ENCODE data around the gene RSRC1.
"Not testable (repeated sequence)": the region's sequence is repeated elsewhere in the genome, so short reads cannot be mapped to it uniquely, and the experiment has no call there.

Gene RSRC1, protein sequence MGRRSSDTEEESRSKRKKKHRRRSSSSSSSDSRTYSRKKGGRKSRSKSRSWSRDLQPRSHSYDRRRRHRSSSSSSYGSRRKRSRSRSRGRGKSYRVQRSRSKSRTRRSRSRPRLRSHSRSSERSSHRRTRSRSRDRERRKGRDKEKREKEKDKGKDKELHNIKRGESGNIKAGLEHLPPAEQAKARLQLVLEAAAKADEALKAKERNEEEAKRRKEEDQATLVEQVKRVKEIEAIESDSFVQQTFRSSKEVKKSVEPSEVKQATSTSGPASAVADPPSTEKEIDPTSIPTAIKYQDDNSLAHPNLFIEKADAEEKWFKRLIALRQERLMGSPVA

DNA sequence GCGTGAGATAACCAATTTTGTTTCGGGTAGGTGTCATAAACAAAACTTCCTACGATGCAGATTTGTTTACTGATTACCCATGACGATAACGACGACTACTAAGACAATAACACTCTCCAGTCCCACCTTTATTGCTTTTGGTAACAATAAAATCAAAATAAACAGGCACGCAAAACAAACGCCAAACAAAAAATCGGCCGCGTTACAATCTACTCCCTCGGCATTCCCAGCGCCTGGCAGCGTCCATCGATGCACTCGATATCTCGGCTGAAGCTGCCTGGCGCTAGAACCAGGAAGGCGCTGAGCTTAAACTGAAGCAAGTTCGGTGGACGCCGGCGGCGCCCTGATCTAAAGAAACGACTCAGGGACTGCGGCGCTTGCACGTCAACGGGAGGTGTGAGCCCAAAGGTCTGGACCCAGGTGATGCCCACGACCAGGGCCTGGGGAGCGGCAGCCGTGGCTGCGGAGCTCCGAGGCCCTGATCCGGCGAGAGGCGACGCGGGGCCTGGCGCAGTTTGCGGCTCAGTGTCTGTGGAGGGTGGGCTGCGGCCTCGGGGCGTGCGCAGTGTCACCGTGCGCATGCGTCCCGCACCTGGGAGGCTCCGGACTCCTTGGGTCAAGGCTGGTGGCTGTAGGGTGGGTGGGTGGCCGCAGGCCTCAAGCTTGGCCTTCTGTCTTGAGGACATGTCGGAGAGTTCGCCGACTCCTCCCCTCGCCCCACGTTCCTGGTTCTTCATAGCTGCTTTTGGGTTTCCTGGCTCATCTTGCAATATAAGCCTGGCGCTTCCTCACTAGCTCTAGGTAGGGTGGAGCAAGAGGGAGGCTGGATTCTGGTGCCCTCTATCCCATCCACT, at the start of gene RSRC1:
RSRC1 (plus strand) TSS at position 286 of the 854 bp plus-strand sequence. CDS start 12,016 bp downstream, outside the sequence.
- peak; percentile 60 for DNase-seq

DNA sequence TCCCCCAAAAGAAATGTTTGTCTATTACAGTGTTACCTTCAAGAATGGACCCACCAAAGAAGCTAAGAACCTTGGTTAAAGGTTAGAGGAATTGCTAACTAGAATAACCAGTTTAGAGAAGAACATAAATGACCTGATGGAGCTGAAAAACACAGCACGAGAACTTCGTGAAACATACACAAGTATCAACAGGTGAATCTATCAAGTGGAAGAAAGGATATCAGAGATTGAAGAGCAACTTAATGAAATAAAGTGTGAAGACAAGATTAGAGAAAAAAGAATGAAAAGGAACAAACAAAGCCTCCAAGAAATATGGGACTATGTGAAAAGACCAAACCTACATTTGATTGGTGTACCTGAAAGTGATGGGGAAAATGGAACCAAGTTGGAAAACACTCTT, 44.3 kb upstream of the RSRC1 start:
- DNase-seq: not testable (repeated sequence)

DNA sequence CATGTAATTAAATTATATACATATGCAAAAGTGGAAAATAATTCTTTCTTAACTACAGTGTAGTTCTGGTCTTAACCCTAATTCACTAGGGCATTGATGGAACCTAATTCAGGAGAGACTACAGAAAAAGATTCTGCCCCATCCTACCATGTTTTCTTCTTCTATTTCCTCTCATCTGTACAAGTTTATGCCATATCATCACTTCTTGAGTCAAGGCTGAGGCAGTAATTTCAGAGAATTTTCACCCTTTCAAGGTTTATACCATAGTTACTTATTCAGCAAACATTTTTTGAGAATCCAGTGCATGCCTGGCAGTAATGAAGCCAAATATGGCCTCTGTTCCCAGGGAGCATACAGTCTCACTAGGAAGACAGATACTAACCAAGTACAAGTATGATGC, 37.1 kb upstream of the RSRC1 start:
- no peak for DNase-seq

DNA sequence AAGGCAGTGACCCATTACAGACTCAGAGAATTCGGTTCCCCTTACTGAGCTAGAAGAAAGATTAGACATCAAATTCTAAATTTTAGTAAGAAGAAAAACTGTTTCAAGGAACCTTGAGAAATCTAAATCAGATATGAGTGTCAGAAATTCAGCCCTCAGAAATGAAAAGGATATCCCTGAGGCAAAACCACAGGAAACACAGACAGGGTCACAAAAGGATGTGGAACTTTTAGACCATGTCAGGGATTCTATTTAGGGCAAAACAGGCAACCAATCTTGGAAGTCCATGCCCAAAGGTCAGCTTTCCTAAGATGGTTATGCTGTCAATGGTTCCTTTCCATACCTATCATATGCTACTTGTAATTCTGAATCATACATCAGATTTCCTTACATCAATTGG, 35.3 kb upstream of the RSRC1 start:
- no peak for DNase-seq

DNA sequence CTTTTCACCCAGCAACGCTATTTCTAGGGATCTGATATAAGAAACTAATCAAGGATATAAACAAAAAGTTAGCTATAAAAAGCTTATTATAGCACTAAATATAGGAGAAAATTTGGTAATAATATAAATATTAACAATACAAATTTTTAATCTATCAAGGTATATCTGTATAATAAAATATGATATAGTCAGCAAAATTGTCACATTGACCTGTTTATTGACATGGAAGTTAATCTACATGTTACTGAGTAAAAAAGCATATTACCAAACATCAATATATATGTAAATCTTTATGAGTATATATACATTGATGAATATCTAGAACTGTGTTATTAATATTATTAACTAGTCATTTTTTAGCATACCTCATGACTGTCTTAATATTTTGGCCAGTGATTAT, 30.3 kb upstream of the RSRC1 start:
- DNase-seq: no peak

DNA sequence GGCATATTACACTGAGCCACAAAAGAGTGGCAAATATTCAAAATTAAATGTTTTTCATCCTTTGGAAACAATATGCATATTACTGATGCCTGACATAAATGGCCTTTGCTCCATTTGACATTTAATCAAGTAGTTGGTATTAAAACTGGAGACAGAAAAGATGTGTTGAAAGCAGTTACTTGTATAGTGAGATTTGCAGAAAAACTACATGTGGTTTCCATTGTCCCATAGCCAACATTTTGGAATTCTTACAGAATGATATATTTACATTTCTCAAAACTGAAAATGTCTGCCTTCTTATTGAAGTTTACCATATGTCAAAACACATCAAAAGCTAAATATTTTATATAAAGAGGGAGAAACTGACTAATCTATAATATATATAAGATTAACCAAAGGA, 25.2 kb upstream of the RSRC1 start:
- no peak for DNase-seq

DNA sequence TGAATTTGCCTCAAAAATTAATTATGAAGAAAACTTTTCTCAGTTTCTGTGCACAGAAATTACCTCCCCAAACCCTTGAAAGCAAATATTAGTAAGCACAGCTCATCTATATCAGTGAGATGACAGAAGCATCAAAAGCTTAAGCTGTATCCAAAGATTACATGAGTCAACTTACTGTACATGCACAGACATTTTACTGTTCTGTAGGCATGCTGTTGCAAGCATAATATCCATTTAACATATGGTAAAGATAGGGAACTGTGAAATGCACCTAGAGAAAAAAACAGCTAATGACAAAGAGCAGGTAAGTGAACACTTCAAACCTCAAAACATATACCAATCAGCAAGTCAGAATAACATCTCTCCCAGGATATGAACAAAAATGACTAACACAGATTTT, 24.5 kb upstream of the RSRC1 start:
- no peak for DNase-seq

DNA sequence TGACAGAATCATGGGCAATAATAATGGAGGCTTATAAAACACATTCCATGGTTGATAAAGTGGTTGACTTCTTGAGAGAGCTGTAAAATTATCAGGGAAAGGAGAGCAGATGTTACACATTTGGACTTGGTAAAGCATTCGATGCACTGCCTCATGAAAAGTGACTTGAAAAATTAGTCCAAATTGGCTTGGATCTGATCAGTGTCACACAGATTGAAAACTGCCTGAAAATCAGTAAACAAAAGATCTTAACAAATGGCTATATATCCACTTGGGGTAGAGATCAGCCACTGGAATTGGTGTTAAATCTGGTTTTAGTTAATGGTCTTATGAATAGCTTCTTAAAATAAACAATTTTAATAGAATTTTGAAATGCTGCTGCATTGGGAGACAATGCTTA, 24.0 kb upstream of the RSRC1 start:
- DNase-seq: no peak

DNA sequence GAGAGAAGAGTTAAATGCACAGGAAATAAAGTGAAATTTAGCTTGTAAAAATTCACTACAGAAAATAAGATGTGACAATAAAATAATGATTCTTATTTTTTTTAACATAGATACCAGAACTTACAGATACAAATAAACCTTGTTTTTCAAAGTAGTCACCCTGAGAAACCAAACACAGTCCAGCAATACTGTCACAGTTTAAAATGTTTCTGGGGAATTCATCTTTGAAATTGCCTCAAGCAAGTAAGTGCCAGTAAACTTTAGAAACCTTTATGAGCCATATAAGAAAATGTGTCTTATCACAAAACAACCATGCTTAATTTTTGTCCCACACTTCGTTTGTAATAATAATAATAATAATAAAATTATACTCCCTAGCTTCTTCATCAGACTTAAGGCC, 23.5 kb upstream of the RSRC1 start:
- no peak for DNase-seq

DNA sequence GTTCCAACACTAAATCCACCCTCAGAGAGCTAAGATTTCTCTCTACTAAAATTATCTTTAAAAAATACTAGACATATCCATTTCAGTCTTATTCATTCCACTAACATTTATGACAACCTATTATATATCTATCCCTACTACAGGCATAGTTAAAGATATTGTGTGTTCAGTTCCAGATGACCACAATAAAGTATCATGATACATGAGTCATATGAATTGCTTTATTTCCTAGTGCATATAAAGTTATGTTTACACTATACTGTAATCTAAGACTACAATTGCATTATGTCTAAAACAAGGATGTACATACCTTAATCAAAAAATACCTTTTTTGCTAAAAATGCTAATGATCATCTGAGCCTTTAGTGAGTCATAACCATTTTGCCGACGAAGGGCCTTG, 23.1 kb upstream of the RSRC1 start:
- DNase-seq: no peak

DNA sequence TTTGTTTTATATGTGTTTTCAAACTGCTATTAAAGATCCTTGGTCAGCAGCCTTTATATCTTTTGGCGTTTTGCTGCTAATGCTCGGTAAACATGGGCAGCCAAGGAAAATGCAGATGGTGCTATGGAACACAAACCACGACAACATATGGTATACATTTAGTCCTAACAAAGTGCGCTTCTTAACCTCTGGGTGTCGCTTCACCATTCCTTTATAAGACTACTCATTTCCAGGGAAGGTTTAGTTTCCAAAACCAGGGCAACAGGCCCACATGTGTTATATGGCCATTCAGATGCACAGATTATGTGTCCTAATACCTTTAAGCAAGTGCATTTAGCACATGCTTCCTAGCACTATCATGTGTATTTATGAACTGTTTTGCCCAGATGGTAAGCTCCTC, 18.4 kb upstream of the RSRC1 start:
- no peak for DNase-seq

DNA sequence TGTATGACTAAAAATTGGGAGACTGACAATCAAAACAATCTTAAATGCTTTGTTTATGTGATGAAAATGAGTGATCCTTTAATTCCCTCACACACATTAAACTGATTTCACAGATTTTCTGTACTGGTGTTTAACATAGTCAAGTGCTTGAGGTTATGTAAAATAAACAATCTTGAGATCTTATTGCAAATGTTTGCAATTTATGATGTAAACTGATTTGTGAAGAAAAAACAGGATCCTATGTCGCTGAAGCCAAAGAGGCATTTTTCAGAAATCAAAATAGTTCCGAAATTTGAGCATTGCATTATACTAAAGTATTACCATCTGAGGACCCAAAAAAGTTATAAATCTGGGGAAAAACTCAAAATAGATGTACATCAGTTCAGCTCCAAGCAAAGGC, 16.4 kb upstream of the RSRC1 start:
- no peak for DNase-seq

DNA sequence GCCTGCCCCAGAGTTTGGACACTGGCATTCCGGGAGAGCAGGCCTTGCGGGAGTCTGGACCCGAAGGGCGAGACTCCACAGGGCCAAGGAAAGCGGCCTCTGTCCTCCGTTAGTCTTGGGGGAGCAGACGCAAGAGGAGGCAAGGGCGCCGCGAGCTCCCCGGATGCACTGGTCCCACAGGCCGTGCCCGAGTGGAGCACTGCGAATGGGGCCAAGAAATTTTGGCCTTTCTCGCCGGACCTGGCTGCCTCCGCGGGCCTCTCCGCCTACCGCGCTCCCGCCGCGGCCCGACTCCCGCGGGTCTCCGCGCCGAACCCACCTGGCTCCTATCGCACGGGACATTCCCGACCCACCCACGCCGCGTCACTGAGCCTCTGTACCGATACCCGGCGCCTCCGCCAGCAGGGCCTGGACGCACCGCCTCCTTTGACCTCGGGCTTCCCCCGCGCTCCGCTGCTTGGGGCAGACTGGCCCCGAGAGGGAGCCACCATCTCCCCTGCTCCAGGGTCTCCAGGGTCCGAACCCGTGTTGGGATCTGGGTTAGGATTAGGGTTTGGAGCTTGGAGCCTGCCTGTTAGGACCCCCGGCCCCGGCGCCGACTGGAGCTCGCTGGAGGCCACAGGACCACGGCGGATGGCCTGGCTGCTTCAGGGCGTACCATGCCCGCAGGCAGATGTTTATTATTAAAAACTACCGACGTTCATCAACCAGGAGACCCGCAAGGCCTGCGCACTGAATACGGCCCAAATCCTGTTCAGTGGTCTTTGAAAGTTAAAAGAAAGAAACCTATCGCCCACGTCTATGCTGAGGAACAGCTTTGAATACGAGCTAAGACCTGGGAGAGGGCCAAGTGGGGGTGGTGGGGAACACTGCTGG, 15.4 kb upstream of the RSRC1 start:
- DNase-seq: no peak

DNA sequence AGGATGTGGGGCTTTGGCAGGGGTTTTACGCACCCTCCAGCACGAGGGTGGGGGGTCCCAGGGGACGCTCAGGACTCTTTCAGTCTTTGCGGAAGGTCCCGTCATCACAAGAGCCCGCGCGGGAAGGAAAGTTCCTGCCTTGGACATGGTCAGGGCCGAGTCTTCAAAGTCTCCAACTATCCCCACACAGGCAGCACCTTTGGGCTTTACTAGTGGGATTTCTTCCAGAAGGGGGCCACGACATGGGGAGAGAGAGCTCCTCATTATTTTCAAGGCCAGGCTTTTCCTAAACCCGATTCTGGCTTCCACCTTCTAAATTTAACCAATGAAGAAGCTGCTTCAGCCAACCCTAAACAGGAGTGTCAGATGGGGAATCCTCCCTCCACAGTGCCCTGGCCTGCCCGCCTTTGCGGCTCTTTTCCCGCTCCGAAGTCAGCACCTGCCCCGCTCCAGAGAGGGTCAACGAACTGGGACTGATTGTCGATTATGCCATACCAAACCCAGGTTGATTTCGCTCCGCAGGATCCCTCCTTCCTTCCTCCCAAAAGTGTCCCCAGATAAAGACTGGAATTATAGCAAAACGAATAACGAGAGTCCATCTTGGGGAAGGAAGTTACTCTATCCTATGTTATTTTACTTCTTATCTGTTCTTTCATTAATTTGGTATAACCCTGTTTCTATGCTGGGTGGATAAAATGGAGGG, 14.6 kb upstream of the RSRC1 start:
- DNase-seq: no peak

DNA sequence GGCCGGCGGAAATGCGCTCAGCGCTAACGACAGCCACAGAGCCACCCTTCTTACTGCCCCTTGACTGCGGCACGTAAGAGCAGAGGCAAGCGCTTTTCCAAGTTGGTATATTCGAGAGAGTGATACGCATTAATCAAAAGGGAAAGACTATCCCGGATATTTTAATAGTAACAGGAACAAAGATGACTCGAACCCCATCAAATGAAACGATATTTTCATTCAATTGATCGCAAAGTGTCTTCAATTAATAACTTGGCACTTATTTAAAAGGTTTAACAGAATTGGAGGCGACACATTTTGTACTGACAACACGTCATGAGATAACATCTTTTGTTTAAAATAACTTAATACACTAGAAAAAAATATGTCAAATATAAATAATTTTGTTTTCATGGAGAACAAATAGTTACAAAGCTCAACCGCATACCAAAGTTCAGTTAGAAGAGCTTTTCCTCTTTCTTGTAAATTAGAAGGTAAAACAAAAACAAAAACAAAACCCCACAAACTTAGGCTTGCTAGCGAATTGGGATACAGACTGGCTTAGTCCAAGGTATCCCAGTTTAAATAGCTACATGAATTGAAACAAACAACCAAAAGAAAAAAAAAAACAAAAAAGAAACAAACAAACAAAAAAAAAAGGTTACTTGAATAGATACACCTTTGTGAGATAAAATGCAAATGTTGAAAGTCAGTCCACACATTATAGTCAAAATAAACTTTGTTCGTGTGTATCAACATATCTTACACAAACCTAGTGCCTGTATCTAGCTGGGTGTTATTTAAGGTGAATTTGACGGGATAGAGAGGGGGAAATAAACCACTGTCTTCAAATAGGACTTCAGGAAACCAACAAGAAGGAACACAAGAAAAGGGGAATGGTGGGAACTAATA, 13.8 kb upstream of the RSRC1 start:
- DNase-seq: no peak

DNA sequence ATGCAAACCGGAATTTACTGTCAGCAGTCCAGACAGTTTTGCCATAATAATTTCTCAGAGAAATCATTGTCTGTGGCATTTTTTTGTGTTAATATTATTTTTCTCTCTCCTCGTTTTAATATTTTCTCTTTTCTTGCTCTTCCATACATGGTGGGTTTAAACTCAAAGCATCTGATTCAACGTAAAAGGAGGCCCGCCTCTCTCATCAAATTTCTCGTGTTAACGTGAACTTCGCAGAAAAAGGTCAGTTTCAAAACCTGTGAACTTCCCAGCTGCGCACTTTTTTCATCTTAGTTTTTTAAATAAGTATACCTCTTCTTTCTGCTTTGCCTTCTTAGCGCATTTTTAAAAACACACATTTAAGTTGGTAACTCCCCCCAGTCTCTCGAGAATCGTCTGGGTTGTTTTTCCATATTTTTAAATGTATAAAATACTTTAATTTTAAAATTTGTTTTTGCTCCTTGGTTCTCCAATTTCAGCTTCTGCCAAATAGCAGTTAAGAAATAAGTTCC, 12.8 kb upstream of the RSRC1 start:
- DNase-seq: no peak

DNA sequence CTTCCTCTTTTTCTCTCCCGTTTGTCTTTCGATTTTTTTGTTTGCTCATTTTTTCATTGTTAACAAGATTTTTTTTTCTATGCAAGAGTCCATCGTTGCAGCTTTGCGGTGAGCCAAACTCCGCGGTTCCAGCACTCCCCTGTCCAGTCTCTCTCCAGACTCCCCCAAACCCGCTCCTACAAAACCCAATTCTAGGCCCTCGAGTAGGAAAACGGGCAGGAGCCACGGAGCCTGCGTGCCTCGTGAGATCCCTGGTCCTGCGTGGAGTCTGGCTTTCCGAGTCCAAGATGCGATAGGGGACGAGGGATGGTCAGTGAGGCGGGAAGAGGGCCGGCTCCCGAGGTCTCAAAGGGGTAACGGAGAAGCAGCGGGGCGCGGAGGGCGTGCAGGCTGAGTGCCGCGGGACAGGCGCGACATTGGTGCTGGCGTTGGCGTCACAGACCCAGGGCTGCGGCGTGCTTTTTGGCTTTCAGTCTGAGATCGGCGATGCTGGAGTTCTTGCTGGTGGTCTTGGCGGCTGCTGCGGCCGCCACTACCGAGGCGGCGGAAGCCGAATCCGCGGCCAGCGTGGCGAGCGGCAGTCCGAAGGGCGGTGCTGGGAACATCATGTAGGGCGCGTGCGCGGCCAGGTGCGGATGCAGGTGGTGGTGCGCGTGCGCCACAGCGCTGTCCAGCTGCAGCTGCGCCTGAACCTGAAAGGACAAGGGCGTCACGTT, 12.1 kb upstream of the RSRC1 start:
- peak; percentile 67 for DNase-seq

DNA sequence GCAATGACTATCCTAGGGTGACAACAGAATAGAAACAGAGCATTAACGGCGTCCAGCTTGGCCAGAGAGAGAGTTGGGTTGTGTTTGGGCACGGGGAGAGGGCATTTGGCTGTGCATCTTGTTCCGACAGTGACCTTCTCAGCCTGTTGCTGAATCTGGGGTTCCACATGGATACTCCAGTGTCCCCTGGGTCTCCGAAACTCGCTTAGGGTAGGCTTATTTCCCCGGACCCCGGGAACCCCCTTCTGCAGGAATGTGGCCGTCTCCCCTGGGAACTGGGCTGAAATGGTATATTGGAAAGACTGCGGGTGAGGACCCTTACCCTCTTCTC, 11.6 kb upstream of the RSRC1 start:
- no peak for DNase-seq

DNA sequence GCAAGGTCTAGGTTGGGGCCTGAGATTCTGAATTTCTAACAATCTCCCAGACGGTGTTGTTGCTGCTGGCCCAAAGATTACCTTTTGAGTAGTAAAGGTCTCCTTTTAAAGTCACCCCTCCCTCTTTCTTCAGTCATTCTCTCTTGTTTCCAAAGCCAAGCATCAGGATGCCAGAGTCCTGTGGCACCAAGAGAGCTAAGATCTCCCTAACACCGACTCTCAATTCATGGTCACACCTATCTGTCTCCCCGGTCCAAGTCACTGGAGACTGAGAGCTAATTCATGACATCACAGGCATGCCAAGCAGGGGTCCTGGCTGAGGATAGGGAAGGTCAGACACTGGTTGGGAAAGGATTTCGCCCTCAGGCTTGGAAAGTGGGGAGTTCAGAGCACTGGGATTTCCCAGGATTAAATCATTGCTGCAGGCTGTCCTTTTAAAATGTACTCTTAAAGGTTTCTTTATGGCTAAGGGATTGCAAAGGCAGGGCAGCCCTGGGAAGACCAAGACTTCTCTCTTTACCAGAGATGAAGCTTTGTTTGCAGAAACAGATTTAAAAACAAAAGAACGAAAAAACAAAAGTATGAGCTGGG, 11.0 kb upstream of the RSRC1 start:
- DNase-seq: no peak

DNA sequence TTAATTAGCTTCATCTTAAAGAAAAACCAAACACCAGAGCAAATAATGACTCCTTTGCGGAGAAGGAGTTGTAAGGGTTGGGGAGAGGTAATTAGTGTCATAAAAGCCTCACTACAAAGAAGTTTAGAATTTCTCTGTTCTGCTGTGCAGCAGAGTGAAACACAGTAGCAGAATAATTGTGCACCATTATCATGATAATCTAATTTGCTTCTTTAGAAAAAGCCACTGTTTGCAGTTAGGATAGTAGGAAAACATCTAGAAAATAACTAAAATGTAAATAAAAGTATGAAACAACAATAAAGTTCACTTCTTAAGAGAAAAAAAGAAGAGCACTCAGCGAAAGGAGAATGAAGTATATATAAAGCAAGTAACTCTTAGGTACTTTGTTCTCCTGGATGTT, 9.2 kb upstream of the RSRC1 start:
- no peak for DNase-seq
